DOHH2 (cell line): ENCODE measurements around the gene SF3B3.

Experiments used
- EZH2phosphoT487 ChIP-seq: fragments of 200-600 bp; sonication (generic); IDR thresholded peaks from 2 replicates; pipeline ENCODE4 v1.6.1; 2017; ENCODE audit warnings: borderline replicate concordance, mild to moderate bottlenecking, antibody characterized with exemption, low read length, moderate library complexity, mixed read lengths
- TF ChIP-seq, protein P1 (sequence below): fragments of 200-600 bp; sonication (generic); IDR thresholded peaks from one replicate; pipeline ENCODE4 v1.5.1; 2014; ENCODE audit warnings: antibody characterized with exemption, mild to moderate bottlenecking, low read depth, low read length; ENCODE audit not compliant: poor library complexity, severe bottlenecking

DNA sequence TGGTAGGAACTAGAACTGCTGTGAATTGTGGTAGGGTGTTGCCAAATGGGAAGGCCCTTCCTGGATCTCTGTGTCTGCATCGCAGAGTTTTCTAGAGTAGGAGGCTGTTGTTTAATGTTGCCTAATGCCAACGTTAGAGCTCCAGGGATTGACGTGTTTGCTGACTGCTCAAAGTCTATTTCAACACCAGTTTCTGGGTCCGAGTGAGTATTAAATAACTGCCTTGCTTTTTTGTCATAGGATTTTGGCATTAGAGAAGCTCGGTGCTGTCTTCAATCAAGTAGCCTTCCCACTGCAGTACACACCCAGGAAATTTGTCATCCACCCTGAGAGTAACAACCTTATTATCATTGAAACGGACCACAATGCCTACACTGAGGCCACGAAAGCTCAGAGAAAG, 40.0 kb downstream of the SF3B3 start:
- TF ChIP-seq, protein P1, sequence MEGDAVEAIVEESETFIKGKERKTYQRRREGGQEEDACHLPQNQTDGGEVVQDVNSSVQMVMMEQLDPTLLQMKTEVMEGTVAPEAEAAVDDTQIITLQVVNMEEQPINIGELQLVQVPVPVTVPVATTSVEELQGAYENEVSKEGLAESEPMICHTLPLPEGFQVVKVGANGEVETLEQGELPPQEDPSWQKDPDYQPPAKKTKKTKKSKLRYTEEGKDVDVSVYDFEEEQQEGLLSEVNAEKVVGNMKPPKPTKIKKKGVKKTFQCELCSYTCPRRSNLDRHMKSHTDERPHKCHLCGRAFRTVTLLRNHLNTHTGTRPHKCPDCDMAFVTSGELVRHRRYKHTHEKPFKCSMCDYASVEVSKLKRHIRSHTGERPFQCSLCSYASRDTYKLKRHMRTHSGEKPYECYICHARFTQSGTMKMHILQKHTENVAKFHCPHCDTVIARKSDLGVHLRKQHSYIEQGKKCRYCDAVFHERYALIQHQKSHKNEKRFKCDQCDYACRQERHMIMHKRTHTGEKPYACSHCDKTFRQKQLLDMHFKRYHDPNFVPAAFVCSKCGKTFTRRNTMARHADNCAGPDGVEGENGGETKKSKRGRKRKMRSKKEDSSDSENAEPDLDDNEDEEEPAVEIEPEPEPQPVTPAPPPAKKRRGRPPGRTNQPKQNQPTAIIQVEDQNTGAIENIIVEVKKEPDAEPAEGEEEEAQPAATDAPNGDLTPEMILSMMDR, result no peak
- no peak for TF ChIP-seq EZH2phosphoT487
